Measurements from ENCODE around the gene TNFAIP8. TPM values are rescaled to one million over a fixed set of nuclear protein-coding genes. Genes with fewer than 3 reads are reported as not detected.

TNFAIP8 gene
- polyA plus RNA-seq, 1 of the 3 experiments (the other 2 are of a cell fraction), result 31.3 TPM

- Histone ChIP-seq H3K9ac (no peak overlapping the region), H3K4me2 (no peak overlapping the region), H3K27ac (ENCODE audit: low read depth in 2 of 2, low read length in 1 of 2) (no peak overlapping the region), H3K4me3 (ENCODE audit: low read depth in 2 of 2, low read length in 1 of 2) (no peak overlapping the region), H3K4me1 (ENCODE audit: control insufficient read depth in 1 of 2, insufficient read depth in 2 of 2, low read depth in 1 of 2, low read length in 1 of 2) (peaks cover 1 to 4% of the 10 kb centered on the region in 2 experiments; a peak in 2 of 4 replicates), H2AFZ (ENCODE audit: low read depth) (no peak overlapping the region), H3K9me3 (no peaks in the 10 kb centered on the region), H3F3A (replicated peaks; ENCODE audit: insufficient read depth) (no peaks in the 10 kb centered on the region), H3K79me2 (ENCODE audit: insufficient read depth) (peaks cover 8% of the 10 kb centered on the region; the same call in 1 of the 2 replicates), H3K9me2 (no peaks in the 10 kb centered on the region), H3K36me3 (replicated peaks in 1 of 2; ENCODE audit: control insufficient read depth in 1 of 2, insufficient read depth in 2 of 2, low read length in 1 of 2) (no peaks in the 10 kb centered on the region), H3K27me3 (ENCODE audit: insufficient read depth) (no peaks in the 10 kb centered on the region), H4K20me1 (ENCODE audit: insufficient read depth) (no peaks in the 10 kb centered on the region)
- no peak for DNase-seq
- TF ChIP-seq ZBTB33 (IDR thresholded peaks at IDR 0.05; ENCODE audit: borderline replicate concordance, low read depth) (no peak), EZH2phosphoT487 (IDR thresholded peaks at IDR 0.05; ENCODE audit: borderline replicate concordance, low read depth) (no peak), RAD21 (IDR thresholded peaks at IDR 0.05; ENCODE audit: low read length) (no peak)
- ChIA-PET CTCF (interaction anchor here (0.7 to 2.5 kb wide), 3 partner anchors 20 to 373 kb away, joined by 3 to 11 read pairs (median 3); partner anchors contain the start of gene DTWD2), POLR2A (no interaction called here)
- WGBS (ENCODE audit: low lambda C conversion rate), result 88% methylated on average over 2 of the region's 2 CpGs
Measured at GRCh38 chr5:119361594-119362125, 5.8 kb downstream of the TNFAIP8 start.

- 96% methylated on average over 2 of the region's 2 CpGs for WGBS (ENCODE audit: low lambda C conversion rate)
- H3K27ac ChIP-seq (ENCODE audit: low read depth in 2 of 2, low read length in 1 of 2), result no peak overlapping the region
- H3K27me3 ChIP-seq (ENCODE audit: insufficient read depth), result no peaks in the 10 kb centered on the region
- CTCF ChIA-PET, result interaction anchor here (2.5 kb wide), 1 partner anchor 374 kb away, joined by 11 read pairs; the partner anchor contains the start of gene DTWD2
- H3K36me3 ChIP-seq (replicated peaks in 1 of 2; ENCODE audit: control insufficient read depth in 1 of 2, insufficient read depth in 2 of 2, low read length in 1 of 2), result no peaks in the 10 kb centered on the region
- H3K4me3 ChIP-seq (ENCODE audit: low read depth in 2 of 2, low read length in 1 of 2), result no peak overlapping the region
- H3F3A ChIP-seq (replicated peaks; ENCODE audit: insufficient read depth), result peaks cover 1% of the 10 kb centered on the region
- peaks cover 4 to 14% of the 10 kb centered on the region in 2 experiments; a peak in 2 of 4 replicates for H3K4me1 ChIP-seq (ENCODE audit: control insufficient read depth in 1 of 2, insufficient read depth in 2 of 2, low read depth in 1 of 2, low read length in 1 of 2)
- no peaks in the 10 kb centered on the region for H3K9me2 ChIP-seq
- POLR2A ChIA-PET, result no interaction called here
- peaks cover 5% of the 10 kb centered on the region for H3K79me2 ChIP-seq (ENCODE audit: insufficient read depth)
- DNase-seq, result no peak
- H3K9ac ChIP-seq, result no peak overlapping the region
- H3K4me2 ChIP-seq, result no peak overlapping the region
- no peaks in the 10 kb centered on the region for H3K9me3 ChIP-seq
- H2AFZ ChIP-seq (ENCODE audit: low read depth), result no peak overlapping the region
- H4K20me1 ChIP-seq (ENCODE audit: insufficient read depth), result no peaks in the 10 kb centered on the region
- TF ChIP-seq TEAD4 (IDR thresholded peaks at IDR 0.05; ENCODE audit: borderline replicate concordance, insufficient read depth) (no peak), NFIC (IDR thresholded peaks at IDR 0.05; ENCODE audit: borderline replicate concordance) (no peak), SMC3 (IDR thresholded peaks at IDR 0.05; ENCODE audit: low read depth, low read length) (no peak), EZH2phosphoT487 (IDR thresholded peaks at IDR 0.05; ENCODE audit: borderline replicate concordance, low read depth) (no peak), FOXJ3 (CRISPR knock-in tag; IDR thresholded peaks at IDR 0.05) (no peak), RAD21 (IDR thresholded peaks at IDR 0.05; ENCODE audit: low read length) (no peak), IRF3 (IDR thresholded peaks at IDR 0.05; ENCODE audit: low read depth, low read length) (no peak), PBX3 (IDR thresholded peaks at IDR 0.05) (no peak), TAF1 (IDR thresholded peaks at IDR 0.05; ENCODE audit: borderline replicate concordance, low read depth, low read length) (no peak), TCF12 (IDR thresholded peaks at IDR 0.05) (no peak), RFX5 (IDR thresholded peaks at IDR 0.05; ENCODE audit: low read length) (no peak), MAX (IDR thresholded peaks at IDR 0.05; ENCODE audit: low read depth) (no peak), CTCF (IDR thresholded peaks at IDR 0.05) (no peak), CHD2 (IDR thresholded peaks at IDR 0.05; ENCODE audit: low read length, partially characterized antibody) (no peak), NRF1 (IDR thresholded peaks at IDR 0.05; ENCODE audit: low read depth, low read length) (no peak), GATA2 (CRISPR knock-in tag; IDR thresholded peaks at IDR 0.05) (no peak), EP300 (IDR thresholded peaks at IDR 0.05; ENCODE audit: borderline replicate concordance in 1 of 2, low read depth in 1 of 2, low read length in 1 of 2) (no peak)
Measured at GRCh38 chr5:119362714-119363113, 6.9 kb downstream of the TNFAIP8 start.

All from SK-N-SH (cell line).